Calu3 (cell line): ENCODE data around the gene GBP5. TPM values are rescaled to one million over a fixed set of nuclear protein-coding genes. Genes with fewer than 3 reads are reported as not detected.
"Not testable (repeated sequence)": the region's sequence is repeated elsewhere in the genome, so short reads cannot be mapped to it uniquely, and the experiment has no call there.

Experiments
- BruUV-seq: library from RNA; stranded (reverse); fragments of 400-500 nt; replicated peaks from 2 replicates; lab custom pipeline; 2021; lab: Mats Ljungman, UMichigan
- CTCF ChIA-PET: fragments of 300-600 bp; sonication (Branson Sonifier 250); formaldehyde crosslinking; loops from one replicate; lab custom pipeline; 2022; ENCODE audit warnings: antibody characterized with exemption; lab: Charles Lee
- DNase-seq: peaks from one replicate; pipeline ENCODE4 v3.0.0; 2022
- H3K27ac Mint-ChIP-seq: one replicate; pipeline ENCODE4 v1.8.0; 2022; ENCODE audit warnings: mixed read lengths; ENCODE audit not compliant: unreplicated experiment
- H3K27me3 Mint-ChIP-seq: one replicate; pipeline ENCODE4 v1.8.0; 2022; ENCODE audit warnings: mixed read lengths; ENCODE audit not compliant: unreplicated experiment
- H3K36me3 Mint-ChIP-seq: one replicate; pipeline ENCODE4 v1.8.0; 2022; ENCODE audit warnings: mild to moderate bottlenecking, moderate library complexity, mixed read lengths; ENCODE audit not compliant: insufficient read depth, unreplicated experiment
- H3K4me1 Mint-ChIP-seq: one replicate; pipeline ENCODE4 v1.8.0; 2022; ENCODE audit warnings: mild to moderate bottlenecking, low read depth, mixed read lengths; ENCODE audit not compliant: unreplicated experiment
- H3K4me3 Mint-ChIP-seq: one replicate; pipeline ENCODE4 v1.8.0; 2022; ENCODE audit warnings: mild to moderate bottlenecking, low read depth, moderate library complexity, mixed read lengths; ENCODE audit not compliant: unreplicated experiment
- H3K9me3 Mint-ChIP-seq: one replicate; pipeline ENCODE4 v1.8.0; 2022; ENCODE audit warnings: low read depth, mixed read lengths; ENCODE audit not compliant: unreplicated experiment
- intact Hi-C: fragments of 100-400 bp; cut with micrococcal nuclease; formaldehyde crosslinking; loops from one replicate; pipeline ENCODE4 v1.10.0; 2022; ENCODE audit not compliant: unreplicated experiment
- total RNA-seq: library from RNA; stranded (reverse); gene quantifications from 2 replicates; pipeline ENCODE4 v1.2.3, GENCODE V29; 2022
- TF ChIP-seq, protein P1 (sequence below): fragments of 200-600 bp; IDR thresholded peaks from one replicate; pipeline ENCODE4 v1.8.0; 2022; ENCODE audit warnings: antibody characterized with exemption; ENCODE audit not compliant: unreplicated experiment

Gene GBP5
- total RNA-seq, 1 experiment from 2014 or later, result not detected

DNA sequence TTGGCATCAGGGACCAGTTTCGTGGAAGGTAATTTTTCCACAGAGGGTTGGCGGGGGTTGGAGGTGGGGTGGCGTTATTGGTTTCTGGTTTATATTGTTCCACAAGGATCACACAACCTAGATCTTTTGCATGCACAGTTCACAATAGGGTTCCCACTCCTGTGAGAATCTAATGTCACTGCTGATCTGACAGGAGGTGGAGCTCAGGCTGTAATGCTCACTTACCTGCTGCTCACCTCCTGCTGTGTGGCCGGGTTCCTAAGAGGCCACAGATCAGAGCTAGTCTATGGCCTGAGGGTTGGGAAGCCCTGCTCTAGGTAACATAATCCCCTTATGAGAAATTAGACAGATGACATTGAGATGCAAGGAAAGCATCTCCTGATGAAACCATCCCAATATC is 12.6 kb downstream of the GBP5 start:
- Mint-ChIP-seq H3K36me3 (no peaks in the 10 kb centered on the region), H3K27me3 (no peaks in the 10 kb centered on the region), H3K27ac (no peak overlapping the region), H3K9me3 (no peaks in the 10 kb centered on the region), H3K4me3 (no peak overlapping the region), H3K4me1 (peaks cover 14% of the 10 kb centered on the region)
- CTCF ChIA-PET, result interaction anchor here (0.6 kb wide), 1 partner anchor 61 kb away, joined by 3 read pairs; the partner anchor contains the start of gene GBP4
- intact Hi-C loops, result no loop called here
- no peak for DNase-seq
- TF ChIP-seq, protein P1, sequence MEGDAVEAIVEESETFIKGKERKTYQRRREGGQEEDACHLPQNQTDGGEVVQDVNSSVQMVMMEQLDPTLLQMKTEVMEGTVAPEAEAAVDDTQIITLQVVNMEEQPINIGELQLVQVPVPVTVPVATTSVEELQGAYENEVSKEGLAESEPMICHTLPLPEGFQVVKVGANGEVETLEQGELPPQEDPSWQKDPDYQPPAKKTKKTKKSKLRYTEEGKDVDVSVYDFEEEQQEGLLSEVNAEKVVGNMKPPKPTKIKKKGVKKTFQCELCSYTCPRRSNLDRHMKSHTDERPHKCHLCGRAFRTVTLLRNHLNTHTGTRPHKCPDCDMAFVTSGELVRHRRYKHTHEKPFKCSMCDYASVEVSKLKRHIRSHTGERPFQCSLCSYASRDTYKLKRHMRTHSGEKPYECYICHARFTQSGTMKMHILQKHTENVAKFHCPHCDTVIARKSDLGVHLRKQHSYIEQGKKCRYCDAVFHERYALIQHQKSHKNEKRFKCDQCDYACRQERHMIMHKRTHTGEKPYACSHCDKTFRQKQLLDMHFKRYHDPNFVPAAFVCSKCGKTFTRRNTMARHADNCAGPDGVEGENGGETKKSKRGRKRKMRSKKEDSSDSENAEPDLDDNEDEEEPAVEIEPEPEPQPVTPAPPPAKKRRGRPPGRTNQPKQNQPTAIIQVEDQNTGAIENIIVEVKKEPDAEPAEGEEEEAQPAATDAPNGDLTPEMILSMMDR, result no peak
- no TSS peak for BruUV-seq

DNA sequence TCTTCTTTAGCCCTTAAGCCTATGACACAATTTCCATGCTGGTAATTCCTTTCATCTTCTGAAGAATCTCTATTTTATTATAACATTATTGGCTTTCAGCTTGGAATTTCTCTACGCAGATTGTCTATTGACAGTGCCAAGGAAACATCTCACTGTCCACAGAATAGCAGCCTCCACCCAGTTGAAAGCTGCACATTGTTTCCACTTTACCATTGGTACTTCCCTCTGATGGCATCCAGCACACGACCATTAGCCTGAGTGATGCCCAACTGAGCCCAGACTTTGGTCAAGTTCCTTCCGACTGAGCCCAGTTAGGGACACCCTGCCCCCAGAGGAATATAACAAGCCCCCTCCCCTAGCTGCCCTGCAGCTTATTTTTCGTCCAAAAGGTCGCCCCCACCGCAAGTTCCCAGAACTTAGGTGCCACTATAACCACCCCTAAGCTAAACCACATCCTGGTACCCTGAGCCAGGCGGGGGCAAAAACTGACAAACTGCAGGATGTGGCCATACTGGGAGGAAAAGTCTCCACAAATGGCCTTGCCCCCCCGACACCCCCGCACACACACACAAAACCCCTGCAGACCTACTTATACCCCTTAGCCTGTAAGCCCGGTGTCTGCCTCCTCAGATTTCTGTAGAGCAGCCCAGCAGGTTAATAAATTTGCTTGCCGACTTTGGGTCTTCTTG is 13.2 kb downstream of the GBP5 start:
- Mint-ChIP-seq H3K4me3 (no peak overlapping the region), H3K9me3 (no peaks in the 10 kb centered on the region), H3K27ac (no peak overlapping the region), H3K4me1 (peaks cover 14% of the 10 kb centered on the region), H3K27me3 (no peaks in the 10 kb centered on the region), H3K36me3 (no peaks in the 10 kb centered on the region)
- TF ChIP-seq, protein P1, result no peak
- no TSS peak for BruUV-seq
- CTCF ChIA-PET, result no interaction called here
- intact Hi-C loops, result no loop called here
- no peak for DNase-seq

DNA sequence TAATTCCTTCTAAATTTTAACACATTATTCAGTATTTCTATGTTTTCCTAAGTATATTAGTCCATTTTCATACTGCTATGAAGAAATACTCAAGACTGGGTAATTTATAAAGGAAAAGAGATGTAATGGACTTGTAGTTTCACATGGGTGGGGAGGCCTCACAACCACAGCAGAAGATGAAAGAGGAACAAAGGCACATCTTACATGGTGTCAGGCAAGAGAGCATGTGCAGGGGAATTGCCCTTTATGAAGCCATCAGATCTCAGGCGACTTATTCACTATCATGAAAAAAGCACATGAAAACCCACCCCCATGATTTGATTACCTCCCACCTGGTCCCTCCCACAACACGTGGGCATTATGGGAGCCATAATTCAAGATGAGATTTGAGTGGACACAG is 15.6 kb downstream of the GBP5 start:
- no TSS peak for BruUV-seq
- CTCF ChIA-PET, result no interaction called here
- Mint-ChIP-seq H3K27me3 (no peaks in the 10 kb centered on the region), H3K36me3 (no peaks in the 10 kb centered on the region), H3K9me3 (no peaks in the 10 kb centered on the region), H3K4me3 (no peak overlapping the region), H3K4me1 (peaks cover 3% of the 10 kb centered on the region), H3K27ac (no peak overlapping the region)
- no peak for DNase-seq
- TF ChIP-seq, protein P1, result no peak
- intact Hi-C loops, result no loop called here

DNA sequence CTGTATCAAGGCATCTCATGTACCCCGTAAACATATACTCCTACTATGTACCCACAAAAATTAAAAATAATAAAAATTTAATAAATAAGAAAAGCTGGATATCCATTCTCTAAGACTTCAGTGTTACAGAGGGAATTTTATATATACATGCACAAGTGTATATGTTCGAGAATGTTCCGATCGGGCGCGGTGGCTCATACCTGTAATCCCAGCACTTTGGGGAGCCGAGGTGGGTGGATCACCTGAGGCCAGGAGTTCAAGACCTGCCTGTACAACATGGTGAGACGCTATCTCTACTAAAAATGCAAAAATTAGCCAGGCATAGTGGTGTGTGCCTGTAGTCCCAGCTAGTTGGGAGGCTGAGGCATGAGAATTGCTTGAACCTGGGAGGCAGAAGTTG is 17.1 kb downstream of the GBP5 start:
- H3K27ac Mint-ChIP-seq, intact Hi-C loops, BruUV-seq, H3K36me3 Mint-ChIP-seq, H3K9me3 Mint-ChIP-seq, H3K4me1 Mint-ChIP-seq, H3K27me3 Mint-ChIP-seq, H3K4me3 Mint-ChIP-seq, DNase-seq: not testable (repeated sequence)
- CTCF ChIA-PET, result interaction anchor here (0.7 kb wide), 1 partner anchor 209 kb away, joined by 4 read pairs; no protein-coding TSS in a partner anchor

DNA sequence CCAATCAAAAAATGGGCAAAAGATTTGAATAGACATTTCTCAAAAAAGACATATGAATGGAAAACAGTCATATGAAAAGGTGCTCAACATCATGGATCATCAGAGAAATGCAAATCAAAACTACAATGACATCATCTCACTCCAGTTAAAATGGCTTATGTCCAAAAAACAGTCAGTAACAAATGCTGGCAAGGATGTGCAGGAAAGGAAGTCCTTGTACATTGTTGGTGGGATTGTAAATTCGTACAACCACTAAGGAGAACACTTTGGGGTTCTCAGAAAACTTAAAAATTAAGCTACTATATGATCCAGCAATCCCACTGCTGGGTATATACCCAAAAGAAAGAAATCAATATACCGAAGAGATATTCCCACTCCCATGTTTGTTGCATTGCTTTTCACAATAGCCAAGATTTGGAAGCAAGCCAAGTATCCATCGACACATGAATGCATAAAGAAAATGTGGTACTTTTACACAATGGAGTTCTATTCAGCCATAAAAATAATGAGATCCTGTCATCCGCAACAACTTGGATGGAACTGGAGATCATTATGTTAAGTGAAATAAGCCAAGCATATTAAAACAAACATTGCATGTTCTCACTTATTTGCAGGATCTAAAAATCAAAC is 17.9 kb downstream of the GBP5 start:
- no peak overlapping the region for H3K27ac Mint-ChIP-seq
- no peaks in the 10 kb centered on the region for H3K4me1 Mint-ChIP-seq
- H3K4me3 Mint-ChIP-seq, result no peak overlapping the region
- no peak for DNase-seq
- intact Hi-C loops, result no loop called here
- H3K36me3 Mint-ChIP-seq, result no peaks in the 10 kb centered on the region
- TF ChIP-seq, protein P1, result no peak
- CTCF ChIA-PET, result no interaction called here
- BruUV-seq, result no TSS peak
- no peaks in the 10 kb centered on the region for H3K27me3 Mint-ChIP-seq
- no peaks in the 10 kb centered on the region for H3K9me3 Mint-ChIP-seq
